ENCODE results near the gene FIGN. TPM values are rescaled to one million over a fixed set of nuclear protein-coding genes. Genes with fewer than 3 reads are reported as not detected.

Gene FIGN
- total RNA-seq, 1 donor from 2014 or later: 41.1 TPM

DNA sequence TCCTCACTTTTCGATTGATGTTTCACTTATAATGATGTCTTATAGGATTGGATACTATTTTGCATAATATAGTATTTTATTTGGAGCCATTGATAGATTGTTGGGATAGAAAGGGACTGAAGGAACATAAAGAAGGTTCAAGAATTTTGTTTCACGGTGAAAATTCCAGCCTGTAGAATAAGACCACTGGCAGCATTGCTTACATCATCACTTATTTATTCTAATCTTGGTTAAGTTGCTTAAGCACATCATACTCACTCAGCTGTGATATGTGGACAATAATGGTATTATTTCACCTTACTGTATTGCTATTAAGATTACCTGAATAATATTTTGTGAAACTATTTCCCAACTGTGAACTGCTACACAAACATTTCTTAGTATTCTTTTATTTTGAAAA is 118.3 kb downstream of the FIGN start:
- peak overlapping the region; percentile 7 for H3K27ac ChIP-seq
- no peaks in the 10 kb centered on the region for H4K20me1 ChIP-seq (ENCODE audit: low read depth)
- no peaks in the 10 kb centered on the region for H3K9me3 ChIP-seq (ENCODE audit: low read depth)
- H3K27me3 ChIP-seq: no peaks in the 10 kb centered on the region
- no peak overlapping the region for H3K9ac ChIP-seq
- TF ChIP-seq, protein P1, sequence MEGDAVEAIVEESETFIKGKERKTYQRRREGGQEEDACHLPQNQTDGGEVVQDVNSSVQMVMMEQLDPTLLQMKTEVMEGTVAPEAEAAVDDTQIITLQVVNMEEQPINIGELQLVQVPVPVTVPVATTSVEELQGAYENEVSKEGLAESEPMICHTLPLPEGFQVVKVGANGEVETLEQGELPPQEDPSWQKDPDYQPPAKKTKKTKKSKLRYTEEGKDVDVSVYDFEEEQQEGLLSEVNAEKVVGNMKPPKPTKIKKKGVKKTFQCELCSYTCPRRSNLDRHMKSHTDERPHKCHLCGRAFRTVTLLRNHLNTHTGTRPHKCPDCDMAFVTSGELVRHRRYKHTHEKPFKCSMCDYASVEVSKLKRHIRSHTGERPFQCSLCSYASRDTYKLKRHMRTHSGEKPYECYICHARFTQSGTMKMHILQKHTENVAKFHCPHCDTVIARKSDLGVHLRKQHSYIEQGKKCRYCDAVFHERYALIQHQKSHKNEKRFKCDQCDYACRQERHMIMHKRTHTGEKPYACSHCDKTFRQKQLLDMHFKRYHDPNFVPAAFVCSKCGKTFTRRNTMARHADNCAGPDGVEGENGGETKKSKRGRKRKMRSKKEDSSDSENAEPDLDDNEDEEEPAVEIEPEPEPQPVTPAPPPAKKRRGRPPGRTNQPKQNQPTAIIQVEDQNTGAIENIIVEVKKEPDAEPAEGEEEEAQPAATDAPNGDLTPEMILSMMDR (IDR thresholded peaks at IDR 0.05): no peak
- no peak for TF ChIP-seq EZH2phosphoT487 (IDR thresholded peaks at IDR 0.05)
- Mint-ChIP-seq H3K9me3 (no peaks in the 10 kb centered on the region), H3K4me1 (peaks cover 44% of the 10 kb centered on the region), H3K27me3 (ENCODE audit: insufficient read depth, low read depth) (no peaks in the 10 kb centered on the region), H3K27ac (no peak overlapping the region), H3K4me3 (no peak overlapping the region), H3K36me3 (peaks cover 3% of the 10 kb centered on the region)
- no peak for DNase-seq (ENCODE audit: low spot score)
- no peak overlapping the region for H2AFZ ChIP-seq (replicated peaks)
- peaks cover 57% of the 10 kb centered on the region for H3K4me1 ChIP-seq
- no peak overlapping the region for H3K4me2 ChIP-seq
- peaks cover 85% of the 10 kb centered on the region for H3K79me2 ChIP-seq (ENCODE audit: low read depth)
- peaks cover 4% of the 10 kb centered on the region for H3F3A ChIP-seq (ENCODE audit: low read depth)
- H3K36me3 ChIP-seq: no peaks in the 10 kb centered on the region
- H3K4me3 ChIP-seq: no peak overlapping the region

DNA sequence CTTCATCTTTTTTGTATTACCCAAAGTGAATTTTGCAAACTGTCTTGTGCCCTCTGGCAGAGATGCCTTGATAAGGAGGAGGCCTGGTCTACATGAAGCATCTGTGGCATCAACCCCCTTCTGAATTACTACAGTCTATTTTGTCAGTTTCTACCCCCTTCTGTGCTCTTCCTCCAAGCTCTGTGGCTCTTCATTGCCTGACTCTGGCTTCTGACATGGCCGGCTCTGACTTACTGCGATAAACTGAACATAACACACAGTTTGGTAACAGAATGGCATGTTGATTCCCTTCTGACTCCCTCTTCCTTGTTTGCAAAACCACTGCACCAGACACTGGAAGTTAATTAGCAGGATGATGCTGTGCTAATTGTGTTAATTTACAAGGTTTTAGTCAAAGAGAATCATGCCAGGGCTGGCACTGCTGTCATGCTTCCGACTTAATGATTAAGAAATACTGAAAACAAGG is 122.5 kb downstream of the FIGN start:
- H3K9me3 Mint-ChIP-seq: no peaks in the 10 kb centered on the region
- H3K36me3 ChIP-seq: no peaks in the 10 kb centered on the region
- TF ChIP-seq, protein P1 (IDR thresholded peaks at IDR 0.05): no peak
- TF ChIP-seq EZH2phosphoT487 (IDR thresholded peaks at IDR 0.05): no peak
- peaks cover 34% of the 10 kb centered on the region for H3K4me1 Mint-ChIP-seq
- no peaks in the 10 kb centered on the region for H3K27me3 ChIP-seq
- peak overlapping the region; percentile 80 for H3K27ac ChIP-seq
- peaks cover 4% of the 10 kb centered on the region for H3F3A ChIP-seq (ENCODE audit: low read depth)
- DNase-seq (ENCODE audit: low spot score): peak; percentile 16
- H3K9me3 ChIP-seq (ENCODE audit: low read depth): no peaks in the 10 kb centered on the region
- H3K4me3 Mint-ChIP-seq: no peak overlapping the region
- H3K27ac Mint-ChIP-seq: peak overlapping the region; percentile 28
- H3K79me2 ChIP-seq (ENCODE audit: low read depth): peaks cover 65% of the 10 kb centered on the region
- peak overlapping the region; percentile 59 for H3K4me2 ChIP-seq
- no peak overlapping the region for H3K4me3 ChIP-seq
- no peaks in the 10 kb centered on the region for H3K27me3 Mint-ChIP-seq (ENCODE audit: insufficient read depth, low read depth)
- H2AFZ ChIP-seq (replicated peaks): peak overlapping the region; percentile 57
- H3K9ac ChIP-seq: no peak overlapping the region
- H3K4me1 ChIP-seq: peaks cover 37% of the 10 kb centered on the region
- H4K20me1 ChIP-seq (ENCODE audit: low read depth): no peaks in the 10 kb centered on the region
- H3K36me3 Mint-ChIP-seq: peaks cover 30% of the 10 kb centered on the region

DNA sequence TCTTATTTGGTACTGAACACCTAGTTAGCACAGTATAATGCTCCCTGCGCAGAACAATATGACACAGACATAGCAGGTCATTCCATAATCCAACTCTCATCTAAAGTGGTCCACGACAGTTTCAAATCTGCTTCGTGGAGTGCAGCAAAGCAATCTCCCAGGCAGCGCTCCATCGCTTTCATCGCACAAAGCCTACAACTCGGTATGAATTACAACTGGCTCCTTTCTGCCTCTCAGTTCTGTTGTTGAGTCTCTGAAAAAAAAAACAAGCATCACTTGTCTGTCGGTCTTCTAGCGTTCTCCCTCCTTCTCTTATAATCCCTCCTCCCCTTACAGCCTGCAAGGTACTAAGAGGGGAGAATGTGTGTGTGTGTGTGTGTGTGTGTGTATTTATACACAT is 123.5 kb downstream of the FIGN start:
- H3K27ac Mint-ChIP-seq: no peak overlapping the region
- H2AFZ ChIP-seq (replicated peaks): no peak overlapping the region
- H3K36me3 Mint-ChIP-seq: peaks cover 30% of the 10 kb centered on the region
- no peaks in the 10 kb centered on the region for H3K9me3 ChIP-seq (ENCODE audit: low read depth)
- peaks cover 3% of the 10 kb centered on the region for H4K20me1 ChIP-seq (ENCODE audit: low read depth)
- peaks cover 29% of the 10 kb centered on the region for H3K4me1 ChIP-seq
- no peak overlapping the region for H3K27ac ChIP-seq
- no peak overlapping the region for H3K4me2 ChIP-seq
- no peak overlapping the region for H3K4me3 Mint-ChIP-seq
- H3K27me3 Mint-ChIP-seq (ENCODE audit: insufficient read depth, low read depth): no peaks in the 10 kb centered on the region
- DNase-seq (ENCODE audit: low spot score): peak; percentile 10
- peaks cover 34% of the 10 kb centered on the region for H3K4me1 Mint-ChIP-seq
- no peaks in the 10 kb centered on the region for H3K36me3 ChIP-seq
- H3K9ac ChIP-seq: no peak overlapping the region
- H3K79me2 ChIP-seq (ENCODE audit: low read depth): peaks cover 66% of the 10 kb centered on the region
- H3K9me3 Mint-ChIP-seq: no peaks in the 10 kb centered on the region
- H3K4me3 ChIP-seq: no peak overlapping the region
- H3K27me3 ChIP-seq: no peaks in the 10 kb centered on the region
- TF ChIP-seq, protein P1 (IDR thresholded peaks at IDR 0.05): no peak
- TF ChIP-seq EZH2phosphoT487 (IDR thresholded peaks at IDR 0.05) (no peak), EZH2 (IDR thresholded peaks at IDR 0.05) (no peak)
- peaks cover 4% of the 10 kb centered on the region for H3F3A ChIP-seq (ENCODE audit: low read depth)

Measured in neural progenitor cell (in vitro differentiated cells).